NCI-H1694 treated with DMSO at 0.1 percent for 48 hours (cell line): ENCODE results near the gene NEU1.
"Not testable (repeated sequence)": the region's sequence is repeated elsewhere in the genome, so short reads cannot be mapped to it uniquely, and the experiment has no call there.

Experiments used
- DNase-seq: peaks from one replicate; lab custom pipeline; 2025; lab: John Stamatoyannopoulos, UW

NEU1 gene

DNA sequence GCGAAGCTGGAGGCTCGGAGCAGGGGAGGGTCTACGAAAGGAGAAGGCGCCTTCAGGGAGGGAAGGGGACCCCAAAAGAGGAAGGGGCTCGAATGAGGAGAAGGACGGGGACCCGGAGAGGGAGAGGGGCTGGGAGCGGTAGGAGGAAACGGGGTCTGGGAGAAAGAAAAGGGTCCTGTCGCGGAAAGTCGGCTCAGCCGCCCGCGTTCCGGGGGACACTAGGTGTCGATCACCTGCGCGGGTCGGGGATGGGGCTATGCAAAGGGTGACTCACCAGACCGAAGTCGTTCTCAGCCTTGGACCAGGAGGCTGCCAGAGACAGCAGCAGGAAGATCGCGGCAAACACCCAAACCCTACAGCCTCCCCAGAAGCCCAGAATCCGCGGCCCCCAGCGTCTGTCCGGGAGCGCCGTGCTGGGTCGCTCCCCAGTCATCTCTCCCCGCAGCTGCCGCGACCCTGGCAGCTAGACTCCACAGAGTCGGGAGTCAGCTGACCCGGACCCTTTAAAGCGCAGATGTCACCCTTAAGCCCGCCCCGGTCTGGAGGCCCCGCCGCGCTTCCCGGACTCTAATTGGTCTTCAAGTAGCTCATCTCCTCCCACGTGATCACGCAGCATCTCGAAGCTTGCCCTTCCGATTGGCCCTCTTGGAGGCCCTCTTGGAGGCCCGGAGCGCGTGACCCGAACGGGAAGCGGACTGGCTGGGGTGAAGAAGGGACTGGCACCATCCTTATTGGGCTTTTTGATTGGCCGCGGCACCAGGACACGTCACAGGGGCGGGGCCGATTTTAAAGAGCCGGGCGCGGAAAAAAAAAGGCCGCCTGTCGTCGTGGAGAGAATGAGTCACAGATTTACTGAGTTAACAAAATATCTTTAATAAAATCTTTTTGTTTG lies at the start of gene NEU1:
Gene NEU1, minus strand, starts transcription at position 478 of the 892 bp plus-strand sequence. Its CDS starts 45 bp downstream, at position 433.
- peak; percentile 98 for DNase-seq

DNA sequence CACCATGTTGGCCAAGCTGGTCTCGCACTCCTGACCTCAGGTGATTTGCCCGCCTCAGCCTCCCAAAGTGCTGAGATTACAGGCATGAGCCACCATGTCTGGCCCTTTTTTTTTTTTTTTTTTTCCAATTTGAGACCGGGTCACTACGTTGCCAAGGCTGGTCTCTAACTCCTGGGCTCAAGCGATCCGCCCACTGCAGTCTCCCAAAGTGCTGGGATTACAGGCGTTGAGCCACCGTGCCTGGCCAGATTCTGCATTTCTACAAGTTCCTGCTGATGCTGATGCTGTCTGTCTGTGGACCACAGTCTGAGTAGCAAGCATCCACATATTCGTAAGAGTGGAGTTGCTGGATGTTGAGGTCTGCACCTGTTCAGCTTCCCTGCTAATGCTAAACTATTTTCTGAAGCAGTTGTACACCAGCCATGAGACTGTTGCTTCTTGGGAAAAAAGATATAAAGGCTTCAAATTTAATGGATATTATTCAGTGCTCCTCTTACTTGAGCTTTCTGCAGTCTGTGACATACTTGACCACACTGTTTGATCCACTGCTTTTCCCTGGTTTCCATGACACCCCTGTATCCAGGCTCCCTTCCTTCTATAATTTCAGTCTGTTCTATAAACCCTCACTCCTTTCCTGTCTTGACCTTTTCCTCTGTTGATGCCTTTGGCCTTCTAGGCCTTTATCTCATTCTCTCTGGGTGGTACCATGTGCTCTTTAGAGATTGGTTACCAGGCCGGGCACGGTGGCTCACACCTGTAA lies 49.4 kb upstream of the NEU1 start:
- DNase-seq = no peak

DNA sequence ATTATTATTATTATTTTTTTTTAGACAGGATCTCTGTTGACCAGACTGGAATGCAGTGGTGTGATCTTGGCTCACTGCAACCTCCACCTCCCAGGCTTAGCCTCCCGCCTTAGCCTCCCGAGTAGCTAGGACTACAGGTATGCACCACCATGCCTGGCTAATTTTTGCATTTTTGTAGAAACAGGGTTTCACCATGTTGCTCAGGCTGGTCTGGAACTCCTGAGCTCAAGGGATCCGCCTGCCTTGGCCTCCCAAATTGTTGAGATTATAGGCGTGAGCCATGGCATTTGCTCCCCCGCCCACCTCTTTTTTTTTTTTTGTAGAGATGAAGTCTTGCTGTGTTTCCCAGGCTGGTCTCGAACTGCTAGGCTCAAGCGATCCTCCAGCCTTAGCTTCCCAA lies 46.7 kb upstream of the NEU1 start:
- DNase-seq = not testable (repeated sequence)

DNA sequence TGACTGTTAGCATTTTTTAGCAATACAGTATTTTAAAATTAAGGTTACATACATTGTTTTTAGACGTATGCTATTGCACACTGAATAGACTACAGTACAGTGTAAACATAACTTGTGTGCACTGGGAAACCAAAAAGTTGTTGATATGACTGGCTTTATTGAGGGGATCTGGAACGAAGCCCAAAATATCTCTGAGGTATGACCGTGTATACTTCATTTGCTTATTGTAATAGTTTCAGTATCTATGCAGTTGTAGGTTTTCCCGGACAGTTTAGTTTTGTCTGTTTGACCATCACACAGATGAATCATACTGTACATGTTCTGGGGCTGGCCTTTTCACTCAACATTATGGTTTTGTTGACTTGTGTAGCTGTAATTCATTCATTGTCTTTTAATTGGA lies 46.2 kb upstream of the NEU1 start:
- DNase-seq = no peak

DNA sequence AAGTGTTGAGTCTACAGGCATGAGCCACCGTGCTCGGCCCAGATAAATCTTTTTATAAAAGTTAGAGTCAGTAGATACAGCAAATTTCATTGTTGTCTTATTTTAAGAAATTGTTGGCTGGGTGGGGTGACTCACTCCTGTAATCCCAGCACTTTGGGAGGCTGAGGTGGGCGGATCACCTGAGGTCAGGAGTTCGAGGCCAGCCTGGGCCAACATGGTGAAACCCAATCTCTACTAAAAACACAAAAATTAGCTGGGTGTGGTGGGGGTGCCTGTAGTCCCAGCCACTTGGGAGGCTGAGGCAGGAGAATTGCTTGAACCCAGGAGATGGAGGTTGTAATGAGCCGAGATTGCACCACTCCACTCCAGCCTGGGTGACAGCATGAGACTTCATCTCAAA lies 45.6 kb upstream of the NEU1 start:
- not testable (repeated sequence) for DNase-seq

DNA sequence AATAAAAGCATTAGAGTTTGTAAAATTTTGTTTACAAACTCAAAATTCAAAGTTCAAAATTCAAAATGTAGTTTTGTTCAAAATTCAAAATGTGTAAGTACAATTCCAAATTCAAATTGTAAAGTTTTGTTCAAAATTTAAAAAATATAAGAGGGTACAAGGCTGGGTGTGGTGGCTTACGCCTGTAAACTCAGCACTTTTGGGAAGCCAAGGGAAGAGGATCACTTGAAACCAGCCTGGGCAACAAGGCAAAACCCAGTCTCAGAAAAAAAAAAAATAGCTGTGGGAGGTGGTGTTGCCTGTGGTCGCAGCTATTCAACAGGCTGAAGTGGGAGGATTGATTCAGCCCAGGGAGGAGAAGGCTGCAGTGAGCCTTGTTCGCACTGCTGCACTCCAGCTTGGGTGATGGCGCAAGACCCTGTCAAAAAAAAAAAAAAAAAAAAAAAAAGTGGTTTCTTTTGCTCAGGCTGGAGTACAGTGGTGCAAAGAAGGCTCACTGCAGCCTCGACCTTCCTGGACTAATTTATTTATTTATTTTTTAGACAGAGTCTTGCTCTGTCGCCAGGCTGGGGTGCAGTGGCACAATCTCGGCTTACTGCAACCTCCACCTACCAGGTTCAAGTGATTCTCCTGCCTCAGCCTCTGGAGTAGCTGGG lies 44.7 kb upstream of the NEU1 start:
- no peak for DNase-seq

DNA sequence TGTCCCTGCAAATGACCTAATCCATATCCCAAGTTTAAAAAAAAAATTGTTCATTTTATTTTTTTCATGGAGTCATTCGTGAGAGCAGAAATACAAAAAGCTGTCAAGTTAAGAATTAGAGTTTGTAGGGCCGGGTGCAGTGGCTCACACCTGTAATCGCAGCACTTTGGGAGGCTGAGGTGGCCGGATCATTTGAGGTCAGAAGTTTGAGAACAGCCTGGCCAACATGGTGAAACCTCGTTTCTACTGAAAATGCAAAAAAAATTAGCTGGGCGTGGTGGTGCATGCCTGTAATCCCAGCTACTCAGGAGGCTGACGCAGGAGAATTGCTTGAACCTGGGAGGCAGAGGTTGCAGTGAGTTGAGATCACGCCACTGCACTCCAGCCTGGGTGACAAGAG lies 44.1 kb upstream of the NEU1 start:
- DNase-seq = not testable (repeated sequence)

DNA sequence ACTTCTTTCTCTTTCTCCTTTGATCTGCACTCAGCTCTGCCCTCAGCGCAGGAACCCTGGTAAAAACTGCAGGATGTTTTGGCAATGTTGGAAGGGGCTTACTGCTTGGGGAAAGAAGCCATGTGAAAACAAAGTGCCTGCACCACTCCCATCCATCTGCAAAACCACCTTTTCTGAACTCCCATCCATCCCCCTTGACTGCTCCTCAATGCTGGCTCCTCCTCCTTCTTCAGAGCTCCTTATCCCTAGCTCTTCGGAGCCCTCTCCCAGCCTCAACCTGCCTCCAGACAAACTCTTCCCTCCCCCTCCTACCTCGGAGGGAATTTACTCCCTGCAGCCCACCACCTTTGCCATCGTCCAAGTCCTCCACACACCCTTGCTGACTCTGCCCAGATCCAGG lies 43.5 kb upstream of the NEU1 start:
- no peak for DNase-seq

DNA sequence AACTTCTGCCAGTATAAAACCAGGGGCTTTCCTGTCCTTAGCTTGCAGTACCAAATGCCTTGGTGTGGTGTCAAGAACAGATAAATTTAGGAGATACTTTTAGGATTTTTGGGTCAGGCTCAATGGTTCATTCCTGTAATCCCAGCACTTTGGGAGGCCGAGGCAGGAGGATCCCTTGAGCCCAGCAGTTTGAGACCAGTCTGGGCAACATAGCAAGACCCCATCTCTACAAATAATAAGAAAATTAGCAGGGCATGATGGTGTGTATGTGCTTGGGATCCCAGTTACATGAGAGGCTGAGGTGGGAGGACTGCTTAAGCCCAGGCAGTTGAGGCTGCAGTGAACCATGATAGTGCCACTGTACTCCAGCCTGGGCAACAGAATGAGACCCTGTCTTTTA lies 42.4 kb upstream of the NEU1 start:
- DNase-seq = no peak

DNA sequence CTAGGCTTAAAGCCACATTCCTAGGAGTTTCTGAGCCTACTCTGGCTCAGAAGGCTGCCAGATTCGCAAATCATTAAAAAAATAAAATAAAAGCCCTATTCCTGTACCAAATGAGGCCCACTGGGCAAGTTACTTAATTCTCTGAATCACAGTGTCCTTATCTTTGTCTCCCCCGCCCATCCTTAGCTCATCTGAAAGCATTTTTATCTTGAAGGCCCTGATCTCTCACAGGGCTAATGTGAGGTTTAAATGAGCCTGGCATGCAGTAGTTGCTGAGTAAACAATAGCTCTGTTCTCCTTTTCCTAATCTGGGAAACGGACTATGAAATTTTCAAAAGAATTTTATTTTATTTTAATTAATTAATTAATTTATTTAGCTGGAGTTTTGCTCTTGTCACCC lies 41.3 kb upstream of the NEU1 start:
- no peak for DNase-seq

DNA sequence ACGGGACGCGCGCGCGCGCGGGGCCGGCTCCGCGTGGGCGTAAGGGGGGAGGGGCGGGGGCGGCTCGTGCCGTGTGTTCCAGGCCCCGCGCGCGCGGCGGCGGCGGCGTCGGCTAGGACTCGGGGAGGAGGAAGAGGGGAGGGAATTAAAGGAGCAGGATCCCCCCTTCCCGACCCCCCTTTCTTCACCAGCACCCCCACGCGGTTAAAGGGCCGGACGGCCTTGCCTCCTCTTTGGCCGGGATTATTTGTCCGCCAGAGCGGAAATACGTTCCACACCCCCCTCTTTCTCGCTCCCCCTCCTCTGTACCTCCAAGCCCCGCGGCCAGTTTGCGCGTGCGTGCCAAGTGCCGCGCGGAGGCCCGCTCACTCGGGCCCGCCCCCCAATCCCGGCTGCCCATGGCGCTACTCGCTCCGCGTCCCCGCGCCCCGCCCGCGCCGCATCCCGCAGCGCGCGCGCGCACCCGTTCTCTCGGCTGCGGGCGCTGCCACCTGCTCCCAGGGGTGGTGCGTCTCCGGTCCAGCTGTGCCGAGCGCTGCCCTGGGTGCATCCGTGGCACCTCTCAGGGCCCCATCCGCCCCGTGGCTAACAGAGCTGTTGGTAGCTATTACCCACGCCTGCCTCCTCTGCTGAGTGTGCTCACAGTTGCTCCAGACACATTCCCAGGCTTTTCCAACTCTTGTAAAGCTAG lies 39.5 kb upstream of the NEU1 start, which contains the start of gene ZBTB12:
Gene ZBTB12, minus strand, starts transcription at position 134 of the 691 bp plus-strand sequence. CDS start 781 bp downstream, outside the sequence.
- DNase-seq = peak; percentile 48

DNA sequence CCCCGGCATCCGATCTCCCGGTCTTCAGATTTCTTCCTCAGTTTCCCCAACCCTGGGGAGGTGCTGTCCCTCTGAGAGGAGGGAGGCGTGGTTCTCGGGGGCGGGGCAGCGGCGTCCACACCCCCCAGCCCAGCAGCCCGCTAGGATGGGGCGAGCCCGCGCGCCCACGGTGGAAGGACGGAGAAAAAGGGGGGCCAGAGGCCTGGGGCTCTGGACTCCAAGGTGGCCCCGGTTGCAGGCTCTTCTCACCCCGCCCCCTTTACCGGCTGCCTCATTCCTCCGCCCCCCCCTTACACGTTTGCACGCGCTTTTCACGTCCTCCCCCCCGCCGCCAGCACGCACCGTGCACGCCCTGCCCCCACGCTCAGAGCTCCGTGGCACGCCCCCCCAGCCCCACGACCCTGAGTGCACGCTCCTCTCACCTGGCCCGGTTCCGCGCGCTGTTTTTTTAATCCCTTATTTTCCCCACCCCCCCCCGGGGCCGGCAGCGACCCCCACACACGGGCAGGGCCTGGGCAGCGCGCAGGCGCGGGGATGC lies 38.9 kb upstream of the NEU1 start:
- no peak for DNase-seq

DNA sequence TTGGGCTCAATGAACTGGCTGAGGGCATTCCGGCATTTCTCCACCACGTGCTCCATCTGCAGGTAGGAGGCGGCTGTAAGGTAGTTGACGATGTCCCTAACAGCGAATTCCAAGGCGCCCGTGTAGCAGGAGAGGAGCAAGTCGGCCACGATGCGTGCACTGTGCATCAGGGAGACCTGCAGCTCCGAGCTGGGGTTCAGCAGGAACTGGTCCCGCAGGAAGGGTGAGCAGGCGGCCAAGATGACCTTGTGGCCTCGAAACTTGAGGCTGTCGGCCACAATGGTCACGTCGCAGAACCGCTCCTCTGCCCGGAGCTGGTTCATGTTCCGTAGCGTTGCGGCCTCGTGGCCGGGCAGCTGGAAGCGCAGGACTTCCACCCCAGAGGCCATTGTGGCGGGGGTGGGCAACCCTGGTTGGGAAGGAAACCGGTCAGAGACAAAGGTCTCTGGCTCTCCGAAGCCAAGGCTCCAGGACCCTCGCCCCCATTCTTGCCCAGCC lies 38.3 kb upstream of the NEU1 start:
- DNase-seq = no peak

DNA sequence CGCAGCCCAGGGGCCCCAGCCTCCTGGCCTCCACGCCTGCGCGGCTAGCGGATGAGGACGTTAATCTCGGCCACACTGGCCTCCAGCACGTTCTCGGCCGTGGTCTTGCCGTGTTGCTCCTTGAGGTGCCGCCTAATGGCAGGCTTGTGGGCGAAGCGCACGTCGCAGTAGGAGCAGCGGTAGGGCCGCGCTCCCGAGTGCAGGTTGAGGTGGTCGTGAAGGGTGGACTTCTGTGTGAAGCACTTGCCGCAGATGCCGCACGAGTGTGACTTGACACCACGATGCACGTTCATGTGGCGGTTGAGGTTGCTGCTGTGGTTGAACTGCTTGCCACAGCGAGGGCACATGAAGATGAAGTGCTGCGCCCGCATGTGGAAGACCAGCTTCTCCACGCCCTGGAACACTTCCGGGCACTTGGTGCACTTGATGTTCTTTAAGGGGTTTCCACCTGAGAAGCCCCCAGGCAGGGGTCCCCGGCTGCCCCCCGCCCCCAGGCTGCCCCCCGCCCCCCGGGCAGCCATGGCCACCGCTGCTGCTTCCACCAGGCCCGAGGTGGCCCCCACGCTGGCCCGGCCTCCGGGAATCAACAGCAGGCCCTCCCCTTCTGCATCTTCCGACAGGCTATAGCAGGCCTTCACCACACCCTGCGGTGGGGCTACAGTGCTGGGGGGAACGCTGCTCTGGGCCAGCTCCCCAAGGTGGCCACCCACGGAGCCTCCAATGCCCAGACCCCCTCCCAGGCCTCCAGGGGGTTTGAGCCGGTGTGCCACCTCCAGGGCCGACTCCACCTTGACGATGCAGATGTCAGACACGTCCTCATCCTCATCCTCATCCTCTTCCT lies 37.5 kb upstream of the NEU1 start:
- no peak for DNase-seq

DNA sequence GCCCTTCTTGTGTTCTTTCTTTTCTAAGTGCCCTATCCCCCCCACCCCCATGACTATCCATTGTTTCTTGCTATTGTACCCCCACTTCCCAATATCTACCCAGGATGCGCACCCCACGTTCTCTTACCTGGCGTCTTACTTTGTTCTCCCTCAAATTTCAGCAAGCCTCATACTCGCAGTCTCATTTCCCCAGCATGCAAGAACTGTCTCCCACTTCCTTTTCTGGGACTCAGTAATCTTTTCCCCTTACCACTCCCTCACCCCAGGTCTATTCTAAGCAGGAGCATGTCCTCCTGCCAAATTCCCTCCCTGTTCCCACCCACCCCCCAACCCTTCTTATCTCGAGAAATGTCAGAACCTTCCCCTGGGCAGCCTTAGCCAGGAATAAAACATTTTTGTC lies 36.6 kb upstream of the NEU1 start:
- DNase-seq = no peak

DNA sequence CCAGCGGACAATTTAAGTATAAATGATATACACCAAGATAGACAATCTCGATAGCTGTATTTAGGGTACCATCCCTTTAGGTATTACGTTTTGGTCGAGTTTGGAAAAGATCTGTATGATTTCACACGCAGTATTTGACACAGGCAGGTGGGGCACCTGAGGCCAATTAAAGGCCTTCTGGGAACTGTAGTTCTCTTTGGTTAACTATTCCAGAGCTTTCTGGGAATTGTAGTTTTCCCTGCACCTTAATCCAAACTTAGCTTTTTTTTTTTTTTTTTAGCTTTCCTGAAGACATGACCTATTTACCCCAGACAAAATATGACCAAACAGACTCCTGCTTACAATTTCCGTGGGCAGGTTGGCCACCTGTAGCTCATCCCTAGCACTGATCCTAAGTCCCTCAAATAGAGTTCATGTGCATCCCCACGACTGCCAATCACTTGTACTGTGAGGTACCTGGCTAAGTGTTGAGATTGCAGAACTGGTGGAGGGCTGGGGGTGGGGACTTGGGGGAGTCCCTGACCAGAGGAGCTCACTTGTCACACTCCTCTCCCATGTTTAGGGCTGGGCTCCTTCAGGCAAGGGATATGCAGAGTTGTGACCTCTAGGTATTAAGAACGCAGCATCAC lies 35.9 kb upstream of the NEU1 start:
- peak; percentile 35 for DNase-seq

DNA sequence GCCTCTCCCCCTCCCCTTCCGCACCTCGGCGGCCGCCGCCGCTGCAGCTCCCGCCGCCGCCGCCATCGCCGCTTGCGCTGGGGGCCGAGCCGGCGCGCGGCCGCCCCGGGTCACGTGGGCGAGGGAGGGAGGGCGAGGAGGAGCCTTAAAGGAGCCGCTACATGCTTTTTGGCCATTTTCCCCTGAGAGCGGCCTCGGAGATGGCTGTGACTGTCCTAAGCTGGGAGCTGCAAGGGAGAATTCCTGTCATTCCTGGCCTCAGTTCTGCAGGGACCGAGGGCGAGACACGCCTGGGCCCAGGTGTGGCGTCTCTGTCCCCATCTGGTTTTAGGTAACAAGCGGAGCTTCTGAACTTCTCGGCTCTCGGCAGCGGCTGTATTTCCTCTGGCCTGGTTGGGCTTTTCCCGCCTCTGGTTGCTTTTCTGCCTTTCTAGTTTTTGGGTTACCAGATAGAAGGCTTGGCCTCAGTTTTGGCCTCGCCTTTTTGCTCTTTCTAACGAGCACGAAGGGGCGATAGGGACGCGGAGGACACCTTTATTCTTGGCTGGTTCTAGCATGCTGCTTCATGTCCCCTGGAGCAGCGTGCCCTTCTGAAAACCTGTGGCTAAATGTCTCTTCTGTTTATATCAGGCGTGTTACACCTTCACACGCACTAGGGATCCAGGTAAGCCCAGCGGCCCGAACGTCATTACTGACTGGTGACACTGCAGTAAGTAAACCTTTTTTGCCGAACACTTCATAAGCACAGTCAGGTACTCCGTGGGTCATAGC lies 35.2 kb upstream of the NEU1 start, which contains the start of gene EHMT2:
Gene EHMT2, minus strand, starts transcription at position 87 of the 771 bp plus-strand sequence. Its CDS starts 21 bp downstream, at position 66.
- peak; percentile 65 for DNase-seq

DNA sequence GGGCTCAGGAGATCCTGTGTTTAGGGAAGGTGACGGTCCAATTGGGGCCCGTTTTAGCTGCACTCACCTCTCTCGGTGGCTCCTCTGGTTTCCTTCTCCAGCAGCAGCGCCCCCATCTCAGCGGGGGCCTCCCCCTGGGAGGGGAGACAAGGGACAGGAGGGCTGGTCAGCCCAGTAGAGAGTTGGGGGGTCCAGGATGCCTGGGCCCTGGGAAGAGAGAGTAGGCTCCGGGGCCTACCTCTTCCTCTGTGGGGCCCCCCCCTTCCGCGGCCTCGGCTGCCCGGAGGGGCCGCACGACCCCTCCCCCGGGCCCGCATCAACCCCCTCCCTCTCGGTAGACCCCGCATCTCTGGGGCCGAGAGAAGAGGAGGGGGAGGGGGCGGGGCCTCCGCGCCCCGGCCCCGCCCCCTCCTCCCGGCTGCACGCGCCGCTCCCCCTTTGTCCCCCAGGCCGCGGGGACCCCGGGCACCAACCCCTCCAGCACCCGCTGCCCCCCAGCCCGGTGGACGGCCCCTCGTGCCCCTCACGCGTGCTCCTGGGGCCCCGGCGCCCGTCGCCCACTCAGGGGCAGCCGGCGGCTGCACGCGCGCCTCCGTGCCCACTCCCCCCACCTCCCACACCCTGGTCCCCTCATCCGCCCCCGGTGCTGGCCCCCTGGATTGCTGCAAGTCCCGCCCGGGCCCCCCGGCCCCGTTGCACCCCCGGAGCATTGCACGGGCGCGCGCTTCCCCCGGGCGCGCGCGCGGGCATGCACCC lies 34.4 kb upstream of the NEU1 start:
- DNase-seq = no peak
